HepG2 (cell line): ENCODE measurements around the gene PLEKHA6. TPM values are rescaled to one million over a fixed set of nuclear protein-coding genes. Genes with fewer than 3 reads are reported as not detected.

ENCODE experiments used
- FLYWCH1 ChIP-seq: sonication (generic); formaldehyde crosslinking; IDR thresholded peaks from 2 replicates; pipeline ENCODE4 v1.8.1; 2023; ENCODE audit warnings: mild to moderate bottlenecking, missing genetic modification reagents
- ISL2 ChIP-seq: sonication (generic); formaldehyde crosslinking; IDR thresholded peaks from 2 replicates; pipeline ENCODE4 v1.5.0; 2020; ENCODE audit warnings: missing genetic modification reagents
- KDM3A ChIP-seq: IDR thresholded peaks from 2 replicates; pipeline ENCODE4 v1.6.1; 2018; ENCODE audit warnings: low read depth, missing compliant biosample characterization
- MZF1 ChIP-seq: sonication (generic); formaldehyde crosslinking; IDR thresholded peaks from 2 replicates; pipeline ENCODE4 v1.8.1; 2023; ENCODE audit warnings: mild to moderate bottlenecking, missing genetic modification reagents, borderline replicate concordance
- NPAS2 ChIP-seq: sonication (generic); formaldehyde crosslinking; IDR thresholded peaks from 2 replicates; pipeline ENCODE4 v1.8.0; 2022; ENCODE audit warnings: mild to moderate bottlenecking, missing genetic modification reagents, borderline replicate concordance
- ZNF30 ChIP-seq: sonication (generic); formaldehyde crosslinking; IDR thresholded peaks from 2 replicates; pipeline ENCODE4 v1.5.0; 2020; ENCODE audit warnings: mild to moderate bottlenecking, missing genetic modification reagents
- ZNF331 ChIP-seq: sonication (generic); formaldehyde crosslinking; IDR thresholded peaks from 2 replicates; pipeline ENCODE4 v1.4.0; 2020; ENCODE audit warnings: missing genetic modification reagents
- ZNF644 ChIP-seq: IDR thresholded peaks from 2 replicates; pipeline ENCODE4 v1.6.1; 2016; ENCODE audit warnings: low read depth
- ZNF724P ChIP-seq: sonication (generic); formaldehyde crosslinking; IDR thresholded peaks from 2 replicates; pipeline ENCODE4 v1.8.0; 2022; ENCODE audit warnings: missing genetic modification reagents, borderline replicate concordance
- polyA plus RNA-seq, 8 experiments: library from polyadenylated mRNA; depleted of rRNA in 3 of 8; stranded (reverse) in 7 of 8; unstranded in 1 of 8; fragments of >200 nt; fragmentation: Illumina TruSeq in 4 of 8; extraction: Trizol in 4 of 8; gene quantifications; 2 replicates each; pipeline versions ENCODE4 v1.2.1 to v1.2.3, GENCODE V29; 2011 to 2016; ENCODE audit warnings: low read depth in 4 of 8, missing spikeins in 1 of 8, mixed read lengths in 1 of 8; ENCODE audit not compliant: insufficient read depth in 1 of 8
- total RNA-seq, 5 experiments: library from RNA; depleted of rRNA; stranded (reverse); fragments of >200 nt; fragmentation: Illumina TruSeq; extraction: Trizol; gene quantifications; 2 replicates each; pipeline ENCODE4 v1.2.3, GENCODE V29; 2016; ENCODE audit warnings: low read depth in 1 of 5
- TF ChIP-seq, protein P1 (sequence below): sonication (generic); formaldehyde crosslinking; IDR thresholded peaks from 2 replicates; pipeline ENCODE4 v1.9.0; 2021; ENCODE audit warnings: missing genetic modification reagents, borderline replicate concordance
- TF ChIP-seq, protein P2 (sequence below): sonication (generic); formaldehyde crosslinking; IDR thresholded peaks from 2 replicates; pipeline ENCODE4 v1.4.0; 2020; ENCODE audit warnings: missing genetic modification reagents
- TF ChIP-seq, protein P3 (sequence below): sonication (generic); formaldehyde crosslinking; IDR thresholded peaks from 2 replicates; pipeline ENCODE4 v1.4.0; 2020; ENCODE audit warnings: low read depth, missing genetic modification reagents
- TF ChIP-seq, protein P4 (sequence below): IDR thresholded peaks from 2 replicates; pipeline ENCODE4 v1.6.1; 2016; ENCODE audit warnings: missing genetic modification reagents, missing compliant biosample characterization
- TF ChIP-seq, protein P5 (sequence below): sonication (generic); formaldehyde crosslinking; IDR thresholded peaks from 2 replicates; pipeline ENCODE4 v1.5.0; 2020; ENCODE audit warnings: mild to moderate bottlenecking, missing genetic modification reagents

PLEKHA6 gene
- total and polyA plus RNA-seq, 2 of the 13 experiments (the other 11 are each of a cell fraction or from before 2014, with no cell fraction given), result 5.3 to 11.4 TPM

DNA sequence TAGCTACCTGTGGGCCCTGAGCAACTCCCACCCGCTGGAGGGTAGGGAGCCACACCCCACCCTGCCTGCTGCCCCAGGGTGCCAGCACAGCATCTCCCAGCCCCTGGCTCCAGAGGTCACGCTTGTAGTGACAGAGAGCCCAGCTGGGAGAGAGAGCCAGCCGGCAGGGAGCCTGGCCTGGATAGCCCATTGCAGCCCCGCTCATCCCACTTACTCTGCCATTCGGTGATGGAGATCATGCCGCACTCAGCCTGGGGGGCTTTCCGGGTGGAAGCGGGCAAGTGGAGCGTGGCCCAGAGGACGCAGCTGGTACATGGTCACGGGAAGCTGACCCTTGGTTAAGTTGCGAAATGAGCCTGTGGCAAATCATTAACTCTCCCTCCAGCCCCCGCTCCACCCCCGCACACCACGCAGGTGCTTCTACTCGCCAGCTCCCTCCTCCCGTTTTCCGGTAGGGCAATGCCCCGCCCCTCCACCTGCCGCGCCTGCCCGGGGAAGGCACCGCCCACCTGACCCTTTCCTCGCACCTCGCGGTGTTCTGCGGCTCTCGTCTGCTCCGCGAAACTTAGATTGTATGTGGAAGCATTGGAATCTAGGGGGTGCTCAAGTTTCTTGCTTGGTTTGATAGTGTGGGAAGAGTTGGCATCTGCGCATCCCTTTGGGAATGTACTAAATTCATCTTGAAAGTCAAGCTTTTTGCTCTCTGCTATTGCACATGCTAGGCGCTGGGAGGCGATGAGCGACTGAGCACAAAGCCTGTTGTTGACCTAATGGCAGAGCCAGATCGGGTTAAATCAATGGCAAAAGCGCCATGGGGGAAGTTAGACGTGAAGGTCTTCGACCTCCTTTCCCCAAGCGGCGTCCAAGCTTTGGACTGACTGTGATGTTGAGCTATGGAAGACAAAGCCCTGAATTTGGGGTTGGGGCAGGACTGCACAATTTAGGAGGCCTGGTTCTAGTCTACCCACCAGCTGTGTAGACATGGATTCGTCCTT lies 145.8 kb downstream of the PLEKHA6 start, which contains the start of gene GOLT1A (continued):
- TF ChIP-seq MZF1 (CRISPR knock-in tag) (no peak), ZNF724P (no peak), ZNF331 (CRISPR knock-in tag) (peak; percentile 71; the same call in 1 of the 2 replicates), FLYWCH1 (CRISPR knock-in tag) (no peak), ZNF644 (CRISPR knock-in tag) (peak; percentile 72; the same call in 1 of the 2 replicates), ISL2 (peak; percentile 65; the same call in 1 of the 2 replicates), KDM3A (CRISPR knock-in tag) (peak; percentile 24; the same call in 1 of the 2 replicates), NPAS2 (no peak), ZNF30 (no peak)
- TF ChIP-seq, protein P1, sequence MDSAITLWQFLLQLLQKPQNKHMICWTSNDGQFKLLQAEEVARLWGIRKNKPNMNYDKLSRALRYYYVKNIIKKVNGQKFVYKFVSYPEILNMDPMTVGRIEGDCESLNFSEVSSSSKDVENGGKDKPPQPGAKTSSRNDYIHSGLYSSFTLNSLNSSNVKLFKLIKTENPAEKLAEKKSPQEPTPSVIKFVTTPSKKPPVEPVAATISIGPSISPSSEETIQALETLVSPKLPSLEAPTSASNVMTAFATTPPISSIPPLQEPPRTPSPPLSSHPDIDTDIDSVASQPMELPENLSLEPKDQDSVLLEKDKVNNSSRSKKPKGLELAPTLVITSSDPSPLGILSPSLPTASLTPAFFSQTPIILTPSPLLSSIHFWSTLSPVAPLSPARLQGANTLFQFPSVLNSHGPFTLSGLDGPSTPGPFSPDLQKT (CRISPR knock-in tag), result no peak
- TF ChIP-seq, protein P2, sequence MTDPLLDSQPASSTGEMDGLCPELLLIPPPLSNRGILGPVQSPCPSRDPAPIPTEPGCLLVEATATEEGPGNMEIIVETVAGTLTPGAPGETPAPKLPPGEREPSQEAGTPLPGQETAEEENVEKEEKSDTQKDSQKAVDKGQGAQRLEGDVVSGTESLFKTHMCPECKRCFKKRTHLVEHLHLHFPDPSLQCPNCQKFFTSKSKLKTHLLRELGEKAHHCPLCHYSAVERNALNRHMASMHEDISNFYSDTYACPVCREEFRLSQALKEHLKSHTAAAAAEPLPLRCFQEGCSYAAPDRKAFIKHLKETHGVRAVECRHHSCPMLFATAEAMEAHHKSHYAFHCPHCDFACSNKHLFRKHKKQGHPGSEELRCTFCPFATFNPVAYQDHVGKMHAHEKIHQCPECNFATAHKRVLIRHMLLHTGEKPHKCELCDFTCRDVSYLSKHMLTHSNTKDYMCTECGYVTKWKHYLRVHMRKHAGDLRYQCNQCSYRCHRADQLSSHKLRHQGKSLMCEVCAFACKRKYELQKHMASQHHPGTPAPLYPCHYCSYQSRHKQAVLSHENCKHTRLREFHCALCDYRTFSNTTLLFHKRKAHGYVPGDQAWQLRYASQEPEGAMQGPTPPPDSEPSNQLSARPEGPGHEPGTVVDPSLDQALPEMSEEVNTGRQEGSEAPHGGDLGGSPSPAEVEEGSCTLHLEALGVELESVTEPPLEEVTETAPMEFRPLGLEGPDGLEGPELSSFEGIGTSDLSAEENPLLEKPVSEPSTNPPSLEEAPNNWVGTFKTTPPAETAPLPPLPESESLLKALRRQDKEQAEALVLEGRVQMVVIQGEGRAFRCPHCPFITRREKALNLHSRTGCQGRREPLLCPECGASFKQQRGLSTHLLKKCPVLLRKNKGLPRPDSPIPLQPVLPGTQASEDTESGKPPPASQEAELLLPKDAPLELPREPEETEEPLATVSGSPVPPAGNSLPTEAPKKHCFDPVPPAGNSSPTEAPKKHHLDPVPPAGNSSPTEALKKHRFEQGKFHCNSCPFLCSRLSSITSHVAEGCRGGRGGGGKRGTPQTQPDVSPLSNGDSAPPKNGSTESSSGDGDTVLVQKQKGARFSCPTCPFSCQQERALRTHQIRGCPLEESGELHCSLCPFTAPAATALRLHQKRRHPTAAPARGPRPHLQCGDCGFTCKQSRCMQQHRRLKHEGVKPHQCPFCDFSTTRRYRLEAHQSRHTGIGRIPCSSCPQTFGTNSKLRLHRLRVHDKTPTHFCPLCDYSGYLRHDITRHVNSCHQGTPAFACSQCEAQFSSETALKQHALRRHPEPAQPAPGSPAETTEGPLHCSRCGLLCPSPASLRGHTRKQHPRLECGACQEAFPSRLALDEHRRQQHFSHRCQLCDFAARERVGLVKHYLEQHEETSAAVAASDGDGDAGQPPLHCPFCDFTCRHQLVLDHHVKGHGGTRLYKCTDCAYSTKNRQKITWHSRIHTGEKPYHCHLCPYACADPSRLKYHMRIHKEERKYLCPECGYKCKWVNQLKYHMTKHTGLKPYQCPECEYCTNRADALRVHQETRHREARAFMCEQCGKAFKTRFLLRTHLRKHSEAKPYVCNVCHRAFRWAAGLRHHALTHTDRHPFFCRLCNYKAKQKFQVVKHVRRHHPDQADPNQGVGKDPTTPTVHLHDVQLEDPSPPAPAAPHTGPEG (CRISPR knock-in tag), result peak; percentile 82
- TF ChIP-seq, protein P3, sequence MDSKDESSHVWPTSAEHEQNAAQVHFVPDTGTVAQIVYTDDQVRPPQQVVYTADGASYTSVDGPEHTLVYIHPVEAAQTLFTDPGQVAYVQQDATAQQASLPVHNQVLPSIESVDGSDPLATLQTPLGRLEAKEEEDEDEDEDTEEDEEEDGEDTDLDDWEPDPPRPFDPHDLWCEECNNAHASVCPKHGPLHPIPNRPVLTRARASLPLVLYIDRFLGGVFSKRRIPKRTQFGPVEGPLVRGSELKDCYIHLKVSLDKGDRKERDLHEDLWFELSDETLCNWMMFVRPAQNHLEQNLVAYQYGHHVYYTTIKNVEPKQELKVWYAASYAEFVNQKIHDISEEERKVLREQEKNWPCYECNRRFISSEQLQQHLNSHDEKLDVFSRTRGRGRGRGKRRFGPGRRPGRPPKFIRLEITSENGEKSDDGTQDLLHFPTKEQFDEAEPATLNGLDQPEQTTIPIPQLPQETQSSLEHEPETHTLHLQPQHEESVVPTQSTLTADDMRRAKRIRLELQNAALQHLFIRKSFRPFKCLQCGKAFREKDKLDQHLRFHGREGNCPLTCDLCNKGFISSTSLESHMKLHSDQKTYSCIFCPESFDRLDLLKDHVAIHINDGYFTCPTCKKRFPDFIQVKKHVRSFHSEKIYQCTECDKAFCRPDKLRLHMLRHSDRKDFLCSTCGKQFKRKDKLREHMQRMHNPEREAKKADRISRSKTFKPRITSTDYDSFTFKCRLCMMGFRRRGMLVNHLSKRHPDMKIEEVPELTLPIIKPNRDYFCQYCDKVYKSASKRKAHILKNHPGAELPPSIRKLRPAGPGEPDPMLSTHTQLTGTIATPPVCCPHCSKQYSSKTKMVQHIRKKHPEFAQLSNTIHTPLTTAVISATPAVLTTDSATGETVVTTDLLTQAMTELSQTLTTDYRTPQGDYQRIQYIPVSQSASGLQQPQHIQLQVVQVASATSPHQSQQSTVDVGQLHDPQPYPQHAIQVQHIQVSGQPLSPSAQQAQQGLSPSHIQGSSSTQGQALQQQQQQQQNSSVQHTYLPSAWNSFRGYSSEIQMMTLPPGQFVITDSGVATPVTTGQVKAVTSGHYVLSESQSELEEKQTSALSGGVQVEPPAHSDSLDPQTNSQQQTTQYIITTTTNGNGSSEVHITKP (CRISPR knock-in tag), result peak; percentile 95
- TF ChIP-seq, protein P4, sequence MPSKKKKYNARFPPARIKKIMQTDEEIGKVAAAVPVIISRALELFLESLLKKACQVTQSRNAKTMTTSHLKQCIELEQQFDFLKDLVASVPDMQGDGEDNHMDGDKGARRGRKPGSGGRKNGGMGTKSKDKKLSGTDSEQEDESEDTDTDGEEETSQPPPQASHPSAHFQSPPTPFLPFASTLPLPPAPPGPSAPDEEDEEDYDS (CRISPR knock-in tag), result peak; percentile 71
- TF ChIP-seq, protein P5, sequence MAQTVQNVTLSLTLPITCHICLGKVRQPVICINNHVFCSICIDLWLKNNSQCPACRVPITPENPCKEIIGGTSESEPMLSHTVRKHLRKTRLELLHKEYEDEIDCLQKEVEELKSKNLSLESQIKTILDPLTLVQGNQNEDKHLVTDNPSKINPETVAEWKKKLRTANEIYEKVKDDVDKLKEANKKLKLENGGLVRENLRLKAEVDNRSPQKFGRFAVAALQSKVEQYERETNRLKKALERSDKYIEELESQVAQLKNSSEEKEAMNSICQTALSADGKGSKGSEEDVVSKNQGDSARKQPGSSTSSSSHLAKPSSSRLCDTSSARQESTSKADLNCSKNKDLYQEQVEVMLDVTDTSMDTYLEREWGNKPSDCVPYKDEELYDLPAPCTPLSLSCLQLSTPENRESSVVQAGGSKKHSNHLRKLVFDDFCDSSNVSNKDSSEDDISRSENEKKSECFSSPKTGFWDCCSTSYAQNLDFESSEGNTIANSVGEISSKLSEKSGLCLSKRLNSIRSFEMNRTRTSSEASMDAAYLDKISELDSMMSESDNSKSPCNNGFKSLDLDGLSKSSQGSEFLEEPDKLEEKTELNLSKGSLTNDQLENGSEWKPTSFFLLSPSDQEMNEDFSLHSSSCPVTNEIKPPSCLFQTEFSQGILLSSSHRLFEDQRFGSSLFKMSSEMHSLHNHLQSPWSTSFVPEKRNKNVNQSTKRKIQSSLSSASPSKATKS (CRISPR knock-in tag), result peak; percentile 81; the same call in 1 of the 2 replicates
